ENCODE measurements around the gene CD22.

CD22 gene

DNA sequence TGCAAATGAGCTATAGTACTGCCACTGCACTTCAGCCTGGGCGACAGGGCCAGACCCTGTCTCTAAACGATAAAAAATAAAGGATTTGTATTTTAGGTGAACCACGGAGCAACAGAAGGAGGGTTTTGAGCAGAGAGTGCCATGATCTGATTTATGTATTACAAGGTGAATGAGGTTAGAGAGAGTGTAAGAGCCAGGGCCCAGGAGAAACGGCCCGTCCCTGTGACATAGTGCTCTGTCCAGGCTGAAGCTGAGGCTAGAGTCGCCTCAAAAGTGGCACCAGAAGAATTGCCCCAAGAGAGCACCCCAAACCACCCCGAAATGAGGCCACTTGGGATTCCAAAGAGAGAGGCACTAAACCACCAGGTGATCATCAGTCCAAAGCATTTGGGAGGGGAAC is 20.1 kb upstream of the CD22 start:
- no peaks in the 10 kb centered on the region for H3K9me3 ChIP-seq (ENCODE audit: control insufficient read depth, insufficient read depth, low read length)
- H3K4me1 ChIP-seq (ENCODE audit: control insufficient read depth, low read length): peaks cover 82% of the 10 kb centered on the region
- no peaks in the 10 kb centered on the region for H3K9me2 ChIP-seq (replicated peaks; ENCODE audit: control insufficient read depth, low read length)
- no peaks in the 10 kb centered on the region for H3K36me3 ChIP-seq (ENCODE audit: control insufficient read depth, low read length)
- TF ChIP-seq, protein P1, sequence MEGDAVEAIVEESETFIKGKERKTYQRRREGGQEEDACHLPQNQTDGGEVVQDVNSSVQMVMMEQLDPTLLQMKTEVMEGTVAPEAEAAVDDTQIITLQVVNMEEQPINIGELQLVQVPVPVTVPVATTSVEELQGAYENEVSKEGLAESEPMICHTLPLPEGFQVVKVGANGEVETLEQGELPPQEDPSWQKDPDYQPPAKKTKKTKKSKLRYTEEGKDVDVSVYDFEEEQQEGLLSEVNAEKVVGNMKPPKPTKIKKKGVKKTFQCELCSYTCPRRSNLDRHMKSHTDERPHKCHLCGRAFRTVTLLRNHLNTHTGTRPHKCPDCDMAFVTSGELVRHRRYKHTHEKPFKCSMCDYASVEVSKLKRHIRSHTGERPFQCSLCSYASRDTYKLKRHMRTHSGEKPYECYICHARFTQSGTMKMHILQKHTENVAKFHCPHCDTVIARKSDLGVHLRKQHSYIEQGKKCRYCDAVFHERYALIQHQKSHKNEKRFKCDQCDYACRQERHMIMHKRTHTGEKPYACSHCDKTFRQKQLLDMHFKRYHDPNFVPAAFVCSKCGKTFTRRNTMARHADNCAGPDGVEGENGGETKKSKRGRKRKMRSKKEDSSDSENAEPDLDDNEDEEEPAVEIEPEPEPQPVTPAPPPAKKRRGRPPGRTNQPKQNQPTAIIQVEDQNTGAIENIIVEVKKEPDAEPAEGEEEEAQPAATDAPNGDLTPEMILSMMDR (IDR thresholded peaks at IDR 0.05; ENCODE audit: low read depth, low read length, poor library complexity, severe bottlenecking): no peak
- TF ChIP-seq EZH2phosphoT487 (IDR thresholded peaks at IDR 0.05; ENCODE audit: borderline replicate concordance, low read length): no peak
- peaks cover 9% of the 10 kb centered on the region; the same call in 1 of the 2 replicates for H3F3A ChIP-seq (ENCODE audit: control insufficient read depth, insufficient read depth)
- H3K4me2 ChIP-seq (ENCODE audit: low read length): no peak overlapping the region
- no peaks in the 10 kb centered on the region for H4K20me1 ChIP-seq (ENCODE audit: control insufficient read depth, insufficient read depth, low read depth, low read length)
- no peaks in the 10 kb centered on the region for H3K27me3 ChIP-seq (ENCODE audit: control insufficient read depth, low read length)
- H3K79me2 ChIP-seq (ENCODE audit: control insufficient read depth, low read length): no peaks in the 10 kb centered on the region
- H3K27ac ChIP-seq (ENCODE audit: low read depth, low read length): no peak overlapping the region
- H3K4me3 ChIP-seq (ENCODE audit: low read length): no peak overlapping the region

DNA sequence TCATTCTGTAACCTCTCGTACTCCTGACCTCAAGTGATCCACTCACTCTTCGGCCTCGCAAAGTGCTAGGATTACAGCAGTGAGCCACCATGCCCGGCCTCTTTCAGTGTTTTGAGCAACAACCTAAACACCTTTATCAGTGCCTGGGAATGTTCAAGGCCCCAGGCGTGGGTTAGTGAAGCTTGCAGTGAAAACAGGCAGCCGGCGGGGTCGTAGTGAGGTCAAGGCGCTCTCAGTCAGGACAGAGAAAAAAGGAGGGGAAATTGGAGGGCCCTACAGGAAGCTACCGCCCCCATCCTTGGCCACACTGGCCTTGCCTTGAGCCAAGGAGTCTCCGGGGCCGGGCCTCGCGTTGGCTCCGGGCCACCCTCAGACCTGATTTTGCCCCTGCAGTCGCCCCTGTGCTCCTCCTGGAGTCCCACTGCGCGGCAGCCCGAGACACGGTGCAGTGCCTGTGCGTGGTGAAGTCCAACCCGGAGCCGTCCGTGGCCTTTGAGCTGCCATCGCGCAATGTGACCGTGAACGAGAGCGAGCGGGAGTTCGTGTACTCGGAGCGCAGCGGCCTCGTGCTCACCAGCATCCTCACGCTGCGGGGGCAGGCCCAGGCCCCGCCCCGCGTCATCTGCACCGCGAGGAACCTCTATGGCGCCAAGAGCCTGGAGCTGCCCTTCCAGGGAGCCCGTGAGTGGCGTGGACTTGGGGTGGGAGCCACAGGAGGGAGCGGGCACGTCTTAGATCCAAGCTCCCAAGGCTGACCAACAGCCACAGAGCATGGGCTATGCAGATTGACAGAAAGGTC is 19.3 kb upstream of the CD22 start:
- H3F3A ChIP-seq (ENCODE audit: control insufficient read depth, insufficient read depth): peaks cover 9% of the 10 kb centered on the region; the same call in 1 of the 2 replicates
- TF ChIP-seq, protein P1 (IDR thresholded peaks at IDR 0.05; ENCODE audit: low read depth, low read length, poor library complexity, severe bottlenecking): no peak
- no peak for TF ChIP-seq EZH2phosphoT487 (IDR thresholded peaks at IDR 0.05; ENCODE audit: borderline replicate concordance, low read length)
- no peak overlapping the region for H3K4me3 ChIP-seq (ENCODE audit: low read length)
- H4K20me1 ChIP-seq (ENCODE audit: control insufficient read depth, insufficient read depth, low read depth, low read length): no peaks in the 10 kb centered on the region
- H3K4me1 ChIP-seq (ENCODE audit: control insufficient read depth, low read length): peaks cover 86% of the 10 kb centered on the region
- H3K27ac ChIP-seq (ENCODE audit: low read depth, low read length): no peak overlapping the region
- no peak overlapping the region for H3K4me2 ChIP-seq (ENCODE audit: low read length)
- H3K36me3 ChIP-seq (ENCODE audit: control insufficient read depth, low read length): no peaks in the 10 kb centered on the region
- H3K9me2 ChIP-seq (replicated peaks; ENCODE audit: control insufficient read depth, low read length): no peaks in the 10 kb centered on the region
- no peaks in the 10 kb centered on the region for H3K79me2 ChIP-seq (ENCODE audit: control insufficient read depth, low read length)
- no peaks in the 10 kb centered on the region for H3K9me3 ChIP-seq (ENCODE audit: control insufficient read depth, insufficient read depth, low read length)
- H3K27me3 ChIP-seq (ENCODE audit: control insufficient read depth, low read length): no peaks in the 10 kb centered on the region

DNA sequence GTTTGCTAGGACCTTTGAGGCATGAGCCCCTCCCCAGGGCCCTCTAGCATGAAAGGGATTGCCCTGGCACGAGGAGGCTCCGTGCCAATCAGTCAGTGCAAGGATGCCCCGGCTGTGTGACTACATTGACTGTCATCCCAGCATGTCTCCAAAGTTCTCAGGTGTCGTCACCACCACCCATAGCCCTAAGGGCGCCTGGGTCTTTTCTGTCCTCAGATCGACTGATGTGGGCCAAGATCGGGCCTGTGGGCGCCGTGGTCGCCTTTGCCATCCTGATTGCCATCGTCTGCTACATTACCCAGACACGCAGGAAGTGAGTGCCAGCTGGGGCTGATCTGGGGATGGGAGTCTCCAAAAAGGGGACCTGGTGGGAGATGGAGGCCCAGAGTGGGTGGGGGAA is 18.7 kb upstream of the CD22 start:
- Histone ChIP-seq H3K4me3 (ENCODE audit: low read length) (no peak overlapping the region), H3K9me3 (ENCODE audit: control insufficient read depth, insufficient read depth, low read length) (no peaks in the 10 kb centered on the region), H3K9me2 (replicated peaks; ENCODE audit: control insufficient read depth, low read length) (no peaks in the 10 kb centered on the region), H3K27me3 (ENCODE audit: control insufficient read depth, low read length) (no peaks in the 10 kb centered on the region), H3K79me2 (ENCODE audit: control insufficient read depth, low read length) (no peaks in the 10 kb centered on the region), H3K36me3 (ENCODE audit: control insufficient read depth, low read length) (no peaks in the 10 kb centered on the region), H3K4me1 (ENCODE audit: control insufficient read depth, low read length) (peaks cover 87% of the 10 kb centered on the region), H3K27ac (ENCODE audit: low read depth, low read length) (no peak overlapping the region), H3F3A (ENCODE audit: control insufficient read depth, insufficient read depth) (peaks cover 8% of the 10 kb centered on the region; the same call in 1 of the 2 replicates), H4K20me1 (ENCODE audit: control insufficient read depth, insufficient read depth, low read depth, low read length) (no peaks in the 10 kb centered on the region), H3K4me2 (ENCODE audit: low read length) (no peak overlapping the region)
- TF ChIP-seq, protein P1 (IDR thresholded peaks at IDR 0.05; ENCODE audit: low read depth, low read length, poor library complexity, severe bottlenecking): no peak
- no peak for TF ChIP-seq EZH2phosphoT487 (IDR thresholded peaks at IDR 0.05; ENCODE audit: borderline replicate concordance, low read length)

All from DOHH2 (cell line).